ENCODE results near the gene LEFTY2.

DNA sequence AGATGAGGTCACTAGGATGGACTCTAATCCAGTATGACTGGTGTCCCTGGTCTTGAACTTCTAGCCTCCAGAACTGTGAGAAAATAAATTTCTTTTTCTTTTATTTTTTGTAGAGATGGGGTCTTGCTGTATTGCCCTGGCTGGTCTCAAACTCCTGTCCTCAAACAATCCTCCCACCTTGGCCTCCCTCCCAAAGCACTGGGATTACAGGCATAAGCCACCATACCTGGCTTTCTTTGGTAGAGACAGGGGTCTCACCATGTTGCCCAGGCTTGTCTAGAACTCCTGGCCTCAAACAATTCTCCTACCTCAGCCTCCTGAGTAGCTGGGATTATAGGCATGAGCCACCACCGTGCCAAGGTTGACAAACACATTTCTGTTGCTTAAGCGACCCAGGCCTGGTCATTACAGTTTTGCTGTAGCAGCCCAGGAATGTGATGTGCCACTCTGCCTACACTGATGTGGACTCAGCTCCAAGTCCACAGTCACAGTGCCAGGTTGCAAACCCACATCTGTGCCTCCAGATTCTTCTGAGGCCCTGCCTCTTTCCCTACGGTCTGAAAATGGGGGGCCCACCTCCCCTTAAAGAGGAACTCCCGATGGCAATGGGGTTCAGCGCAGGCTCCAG lies 32.9 kb downstream of the LEFTY2 start:
- TF ChIP-seq POLR2A (IDR thresholded peaks at IDR 0.05) (no peak), CTCF (IDR thresholded peaks at IDR 0.05) (no peak), EP300 (IDR thresholded peaks at IDR 0.05; ENCODE audit: low read depth) (no peak), POLR2AphosphoS5 (IDR thresholded peaks at IDR 0.05) (no peak)
